Glutamatergic neuron (in vitro differentiated cells): ENCODE results near the gene HELQ. TPM values are rescaled to one million over a fixed set of nuclear protein-coding genes. Genes with fewer than 3 reads are reported as not detected.

Experiments used
- DNase-seq: peaks from one replicate; pipeline ENCODE4 v3.0.0; 2022
- H3K27ac Mint-ChIP-seq: one replicate; pipeline ENCODE4 v1.8.0; 2020; ENCODE audit warnings: mild to moderate bottlenecking, mixed read lengths, inconsistent platforms; ENCODE audit not compliant: unreplicated experiment
- H3K27me3 Mint-ChIP-seq: one replicate; pipeline ENCODE4 v1.8.0; 2020; ENCODE audit warnings: mild to moderate bottlenecking, moderate library complexity, mixed read lengths, inconsistent platforms; ENCODE audit not compliant: unreplicated experiment
- H3K36me3 Mint-ChIP-seq: one replicate; pipeline ENCODE4 v1.8.0; 2020; ENCODE audit warnings: mild to moderate bottlenecking, mixed read lengths, inconsistent platforms; ENCODE audit not compliant: unreplicated experiment
- H3K4me1 Mint-ChIP-seq: one replicate; pipeline ENCODE4 v1.8.0; 2020; ENCODE audit warnings: mild to moderate bottlenecking, low read depth, mixed read lengths, inconsistent platforms; ENCODE audit not compliant: unreplicated experiment
- H3K4me3 Mint-ChIP-seq: one replicate; pipeline ENCODE4 v1.8.0; 2020; ENCODE audit warnings: mild to moderate bottlenecking, mixed read lengths, inconsistent platforms; ENCODE audit not compliant: unreplicated experiment
- H3K9me3 Mint-ChIP-seq: one replicate; pipeline ENCODE4 v1.8.0; 2020; ENCODE audit warnings: mild to moderate bottlenecking, moderate library complexity, mixed read lengths, inconsistent platforms; ENCODE audit not compliant: unreplicated experiment
- total RNA-seq: library from RNA; stranded (reverse); fragmentation: NEBNext Ultra II Directional; extraction: Animal tissue kit (Norgen Biotek cat#: 25700); gene quantifications from one replicate; pipeline ENCODE4 v1.2.1, GENCODE V29; 2021; ENCODE audit not compliant: unreplicated experiment
- TF ChIP-seq, protein P1 (sequence below): fragments of 200-600 bp; sonication (generic); IDR thresholded peaks from one replicate; pipeline ENCODE4 v1.5.0; 2021; ENCODE audit not compliant: partially characterized antibody, unreplicated experiment

Gene HELQ
- total RNA-seq, 1 donor from 2014 or later, result 11.7 TPM

- no peaks in the 10 kb centered on the region for H3K36me3 Mint-ChIP-seq
- peaks cover 24% of the 10 kb centered on the region for H3K4me1 Mint-ChIP-seq
- peak overlapping the region; percentile 40 for H3K4me3 Mint-ChIP-seq
- peaks cover 9% of the 10 kb centered on the region for H3K27me3 Mint-ChIP-seq
- peaks cover 17% of the 10 kb centered on the region for H3K9me3 Mint-ChIP-seq
- TF ChIP-seq, protein P1, sequence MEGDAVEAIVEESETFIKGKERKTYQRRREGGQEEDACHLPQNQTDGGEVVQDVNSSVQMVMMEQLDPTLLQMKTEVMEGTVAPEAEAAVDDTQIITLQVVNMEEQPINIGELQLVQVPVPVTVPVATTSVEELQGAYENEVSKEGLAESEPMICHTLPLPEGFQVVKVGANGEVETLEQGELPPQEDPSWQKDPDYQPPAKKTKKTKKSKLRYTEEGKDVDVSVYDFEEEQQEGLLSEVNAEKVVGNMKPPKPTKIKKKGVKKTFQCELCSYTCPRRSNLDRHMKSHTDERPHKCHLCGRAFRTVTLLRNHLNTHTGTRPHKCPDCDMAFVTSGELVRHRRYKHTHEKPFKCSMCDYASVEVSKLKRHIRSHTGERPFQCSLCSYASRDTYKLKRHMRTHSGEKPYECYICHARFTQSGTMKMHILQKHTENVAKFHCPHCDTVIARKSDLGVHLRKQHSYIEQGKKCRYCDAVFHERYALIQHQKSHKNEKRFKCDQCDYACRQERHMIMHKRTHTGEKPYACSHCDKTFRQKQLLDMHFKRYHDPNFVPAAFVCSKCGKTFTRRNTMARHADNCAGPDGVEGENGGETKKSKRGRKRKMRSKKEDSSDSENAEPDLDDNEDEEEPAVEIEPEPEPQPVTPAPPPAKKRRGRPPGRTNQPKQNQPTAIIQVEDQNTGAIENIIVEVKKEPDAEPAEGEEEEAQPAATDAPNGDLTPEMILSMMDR, result no peak
- DNase-seq, result no peak
- peak overlapping the region; percentile 36 for H3K27ac Mint-ChIP-seq
These were observed 65.7 kb downstream of the HELQ start for GRCh38 chr4:83389756-83390505.

DNA sequence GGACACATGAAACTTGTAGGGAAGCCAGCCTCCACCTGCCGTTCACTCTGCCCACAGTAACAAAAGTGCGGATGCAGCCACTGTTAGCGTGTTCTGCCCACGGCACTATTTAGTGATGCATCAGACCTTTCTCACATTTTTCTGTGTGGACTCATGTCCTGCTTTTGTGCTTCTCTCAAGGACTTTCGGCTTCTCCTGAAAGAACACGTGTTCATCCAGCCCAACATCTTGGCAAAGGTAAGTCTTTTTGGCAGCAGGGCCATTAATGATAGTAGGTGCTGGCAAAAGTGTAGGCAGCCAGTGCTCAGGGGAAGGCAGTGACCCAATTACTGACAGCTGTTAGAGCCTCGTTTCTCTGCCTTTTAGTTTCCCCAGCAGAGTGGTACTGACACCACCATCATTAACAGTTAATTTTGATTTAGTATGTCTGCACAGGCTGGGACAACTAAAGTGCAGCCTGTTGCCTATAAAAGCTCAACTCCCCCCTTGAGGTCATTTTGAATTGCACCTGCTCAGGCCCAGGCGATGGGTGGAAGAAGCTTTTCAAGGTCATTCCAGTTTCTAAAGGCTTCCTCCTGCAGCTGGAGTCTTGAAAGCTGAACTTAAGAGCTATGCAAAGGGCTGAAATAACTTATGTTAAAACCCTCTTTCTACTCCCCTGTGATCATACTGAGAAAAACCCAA lies 66.4 kb downstream of the HELQ start:
- Mint-ChIP-seq H3K4me1 (peaks cover 24% of the 10 kb centered on the region), H3K36me3 (no peaks in the 10 kb centered on the region), H3K9me3 (peaks cover 17% of the 10 kb centered on the region), H3K27me3 (peaks cover 9% of the 10 kb centered on the region), H3K4me3 (peak overlapping the region; percentile 16), H3K27ac (peak overlapping the region; percentile 34)
- TF ChIP-seq, protein P1, result no peak
- no peak for DNase-seq

DNA sequence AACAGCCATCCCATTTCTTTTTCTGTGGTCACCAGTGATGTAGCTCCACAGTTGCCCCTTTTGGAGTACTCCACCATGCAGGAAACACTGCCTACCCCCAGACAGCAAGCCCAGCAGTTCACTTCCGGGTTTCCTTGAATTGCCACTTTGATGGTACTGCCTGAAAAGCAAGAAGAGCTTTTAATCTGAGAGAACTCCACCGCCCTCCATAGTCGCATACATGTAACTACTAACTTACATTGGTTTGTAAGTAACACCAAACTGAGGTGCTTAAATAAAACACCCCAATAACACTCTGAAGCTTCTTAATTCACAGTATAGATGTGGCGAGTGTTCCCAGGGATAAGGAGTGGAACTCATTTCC lies 67.3 kb downstream of the HELQ start:
- no peak overlapping the region for H3K27ac Mint-ChIP-seq
- peaks cover 24% of the 10 kb centered on the region for H3K4me1 Mint-ChIP-seq
- peaks cover 9% of the 10 kb centered on the region for H3K27me3 Mint-ChIP-seq
- no peaks in the 10 kb centered on the region for H3K36me3 Mint-ChIP-seq
- TF ChIP-seq, protein P1, result no peak
- no peak overlapping the region for H3K4me3 Mint-ChIP-seq
- DNase-seq, result no peak
- H3K9me3 Mint-ChIP-seq, result peaks cover 17% of the 10 kb centered on the region

GRCh38 chr4:83387476-83388312 lies 67.9 kb downstream of the HELQ start:
- H3K4me1 Mint-ChIP-seq, result peaks cover 24% of the 10 kb centered on the region
- H3K4me3 Mint-ChIP-seq, result no peak overlapping the region
- TF ChIP-seq, protein P1, result no peak
- no peak overlapping the region for H3K27ac Mint-ChIP-seq
- peaks cover 17% of the 10 kb centered on the region for H3K9me3 Mint-ChIP-seq
- H3K27me3 Mint-ChIP-seq, result peaks cover 9% of the 10 kb centered on the region
- no peak for DNase-seq
- H3K36me3 Mint-ChIP-seq, result no peaks in the 10 kb centered on the region
